ENCODE data around the gene HOXC6.
A peak's percentile ranks its signal among the peaks of the same experiment; 100 is the strongest.

The HOXC6 gene

DNA sequence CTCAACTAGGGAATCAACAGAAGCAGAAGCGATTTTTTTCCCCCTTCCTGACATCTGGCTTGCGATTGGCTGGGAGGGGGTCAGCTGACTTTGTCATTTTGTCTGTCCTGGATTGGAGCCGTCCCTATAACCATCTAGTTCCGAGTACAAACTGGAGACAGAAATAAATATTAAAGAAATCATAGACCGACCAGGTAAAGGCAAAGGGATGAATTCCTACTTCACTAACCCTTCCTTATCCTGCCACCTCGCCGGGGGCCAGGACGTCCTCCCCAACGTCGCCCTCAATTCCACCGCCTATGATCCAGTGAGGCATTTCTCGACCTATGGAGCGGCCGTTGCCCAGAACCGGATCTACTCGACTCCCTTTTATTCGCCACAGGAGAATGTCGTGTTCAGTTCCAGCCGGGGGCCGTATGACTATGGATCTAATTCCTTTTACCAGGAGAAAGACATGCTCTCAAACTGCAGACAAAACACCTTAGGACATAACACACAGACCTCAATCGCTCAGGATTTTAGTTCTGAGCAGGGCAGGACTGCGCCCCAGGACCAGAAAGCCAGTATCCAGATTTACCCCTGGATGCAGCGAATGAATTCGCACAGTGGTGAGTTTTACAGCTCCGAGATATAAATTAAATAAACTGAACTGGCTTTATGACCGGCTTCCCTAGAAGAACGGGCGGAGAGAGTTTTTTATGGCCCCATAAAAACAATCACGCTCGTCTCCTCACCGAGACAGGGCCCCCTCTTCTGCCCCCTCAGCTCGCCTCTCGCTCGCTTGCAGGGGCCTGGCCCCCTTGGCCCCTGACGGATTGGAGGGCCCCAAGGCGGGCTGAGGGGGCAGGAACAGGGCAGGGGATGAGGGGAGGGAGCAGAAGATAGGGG lies at the start of gene HOXC6:
Gene HOXC6, plus strand, starts transcription at position 127 of the 888 bp plus-strand sequence. Its CDS starts 82 bp downstream, at position 209.
- no peak for DNase-seq

DNA sequence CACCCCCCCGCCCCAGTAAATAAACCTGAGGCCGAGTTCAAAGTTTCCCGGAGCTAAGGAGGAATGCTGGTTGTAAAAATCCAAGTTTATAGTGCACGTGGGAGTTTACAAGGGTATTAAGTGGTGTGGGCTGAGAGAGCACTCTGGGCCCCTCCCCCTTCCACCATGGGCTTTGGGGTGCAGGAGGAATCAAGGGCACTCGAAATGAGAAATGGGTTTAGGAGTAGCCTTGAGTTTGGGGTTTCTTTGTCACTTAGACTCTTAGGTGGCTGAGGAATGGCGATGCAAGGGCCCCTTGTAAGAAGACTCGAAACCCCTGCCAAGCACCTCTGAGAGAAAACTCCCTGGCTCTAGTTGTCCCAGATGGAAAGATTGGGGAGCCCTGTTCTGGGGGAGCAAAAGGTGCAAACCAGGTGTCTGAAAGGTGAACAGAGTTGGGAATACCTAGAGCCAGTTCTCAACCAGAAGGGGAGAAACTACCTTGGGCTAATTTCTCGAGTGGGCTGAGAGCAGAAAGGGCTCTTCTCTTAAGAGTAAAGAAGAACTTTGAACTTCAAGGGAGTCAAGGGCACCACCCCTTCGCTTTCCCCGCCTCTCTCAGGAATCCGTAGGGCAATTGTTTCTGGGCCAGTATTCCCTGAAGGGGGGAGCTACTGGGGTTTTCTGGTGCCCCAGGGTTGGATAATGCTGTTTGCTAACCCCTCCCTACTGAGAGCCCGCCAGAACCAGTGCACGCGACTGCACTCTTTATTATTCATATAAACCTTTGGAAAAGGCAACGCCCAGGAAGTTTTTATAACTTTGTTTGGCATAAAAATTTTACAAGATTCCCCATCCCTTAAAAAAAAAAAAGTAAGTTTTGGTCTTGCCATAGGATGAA lies 49.5 kb upstream of the HOXC6 start:
- no peak for DNase-seq

DNA sequence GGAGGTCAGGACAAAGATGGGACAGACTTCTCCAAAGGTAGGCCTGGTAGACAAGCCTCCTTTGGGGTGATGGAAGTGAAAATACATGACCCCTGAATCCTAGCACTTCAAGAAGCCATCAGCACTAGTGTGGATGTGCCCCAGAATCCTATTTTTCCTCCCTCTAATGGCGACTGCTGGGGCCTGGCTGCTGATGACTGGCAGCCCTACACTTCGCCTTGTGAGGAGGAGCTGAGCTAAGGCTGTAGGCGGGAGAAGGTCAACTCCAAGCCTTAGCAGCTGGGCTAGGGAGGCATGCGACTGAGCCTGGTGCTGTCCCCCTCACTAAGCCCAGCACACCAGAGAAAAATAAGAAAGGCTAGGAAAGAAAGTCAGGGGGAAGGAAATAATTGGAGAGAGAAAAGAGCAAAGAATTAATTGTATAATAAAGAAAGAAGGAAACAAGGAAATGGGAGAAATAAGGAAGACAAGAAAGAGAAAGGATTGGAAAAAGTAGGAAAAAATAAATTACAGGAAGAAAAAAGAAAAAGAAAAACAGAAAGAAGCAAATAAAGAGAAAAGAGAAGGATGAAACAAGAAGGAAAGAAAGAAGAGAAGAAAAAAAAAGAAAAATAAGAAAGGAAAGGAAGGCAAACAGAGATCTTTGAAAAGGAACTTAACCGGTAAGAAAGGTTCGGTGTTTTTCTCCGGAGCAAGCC lies 48.0 kb upstream of the HOXC6 start:
- DNase-seq: no peak

DNA sequence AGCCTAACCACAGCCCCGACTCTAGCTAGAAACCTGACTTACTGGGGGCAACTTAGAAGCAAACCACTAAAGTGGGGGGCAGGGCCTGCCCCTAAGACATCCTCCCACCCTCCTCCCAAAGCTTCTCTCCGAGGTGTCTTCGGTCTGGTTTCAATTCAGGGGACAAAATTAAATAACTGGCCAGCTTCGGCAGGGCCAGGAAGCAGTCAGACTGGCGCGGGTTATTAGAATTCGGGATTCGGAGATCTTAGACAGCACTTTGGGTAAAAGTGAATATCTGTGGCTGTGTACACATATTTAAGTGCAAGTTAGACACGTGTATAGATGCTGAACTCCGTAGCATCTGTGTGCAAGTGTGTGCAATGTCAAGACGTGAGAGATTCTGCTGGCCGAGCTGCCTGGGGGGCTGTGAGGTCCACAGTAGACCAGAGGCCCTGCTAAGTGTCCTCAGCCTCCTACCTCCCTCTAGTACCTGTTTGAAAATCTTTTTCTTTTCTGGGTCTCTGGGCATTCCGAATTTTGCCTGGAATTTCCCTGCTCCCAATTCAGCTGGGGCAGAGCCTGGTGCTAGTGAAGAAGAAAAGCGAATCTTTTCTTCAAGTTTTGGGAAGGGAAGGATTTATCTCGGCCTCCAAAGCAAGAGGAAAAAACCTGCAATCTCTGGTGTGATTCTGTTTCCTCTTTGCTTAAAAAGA lies 47.3 kb upstream of the HOXC6 start:
- no peak for DNase-seq

DNA sequence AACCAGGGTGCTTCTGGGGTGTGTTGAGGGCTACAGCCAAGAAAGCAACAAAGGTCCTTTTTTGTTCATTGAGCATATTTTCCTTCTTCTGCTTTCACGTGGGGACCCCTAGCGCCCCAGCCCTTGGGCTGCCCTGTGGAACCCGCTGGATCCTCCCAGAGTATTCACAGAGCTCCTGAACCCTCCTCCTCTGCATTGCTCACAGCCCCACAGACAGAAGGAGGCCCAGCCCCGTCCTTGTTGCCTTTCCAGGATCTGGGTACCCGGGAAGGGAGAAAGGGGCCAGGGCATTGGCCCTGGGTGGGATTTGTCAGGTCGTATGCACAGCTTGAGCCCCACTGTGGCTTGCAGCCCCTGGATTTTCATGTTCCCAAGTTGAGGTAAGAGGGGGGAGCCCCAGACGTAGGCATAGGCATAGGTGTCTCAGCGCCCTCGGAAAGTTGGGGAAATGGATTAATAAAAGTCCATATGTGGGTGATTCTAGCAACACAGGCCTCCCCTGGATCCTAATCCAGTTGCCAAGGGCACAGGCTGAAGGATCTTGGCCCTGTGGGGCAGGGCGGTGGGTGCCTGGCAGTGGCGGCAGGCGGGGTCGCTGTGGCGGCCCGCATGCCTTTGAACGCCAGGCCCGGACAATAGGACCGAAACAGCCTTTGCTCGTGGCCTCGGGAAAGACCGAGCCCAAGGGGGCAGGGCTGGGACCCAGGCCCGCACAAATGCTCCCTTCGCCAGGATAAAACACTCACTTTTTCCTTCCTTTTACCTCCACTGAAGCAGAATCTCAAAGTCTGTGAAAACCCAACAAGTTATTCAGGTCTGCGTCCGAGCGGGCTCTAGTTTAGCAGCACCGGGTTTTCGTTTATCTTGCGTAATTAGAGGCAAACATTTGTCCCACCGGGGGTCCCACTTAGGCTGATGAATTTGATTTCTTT lies 46.3 kb upstream of the HOXC6 start:
- DNase-seq: no peak

DNA sequence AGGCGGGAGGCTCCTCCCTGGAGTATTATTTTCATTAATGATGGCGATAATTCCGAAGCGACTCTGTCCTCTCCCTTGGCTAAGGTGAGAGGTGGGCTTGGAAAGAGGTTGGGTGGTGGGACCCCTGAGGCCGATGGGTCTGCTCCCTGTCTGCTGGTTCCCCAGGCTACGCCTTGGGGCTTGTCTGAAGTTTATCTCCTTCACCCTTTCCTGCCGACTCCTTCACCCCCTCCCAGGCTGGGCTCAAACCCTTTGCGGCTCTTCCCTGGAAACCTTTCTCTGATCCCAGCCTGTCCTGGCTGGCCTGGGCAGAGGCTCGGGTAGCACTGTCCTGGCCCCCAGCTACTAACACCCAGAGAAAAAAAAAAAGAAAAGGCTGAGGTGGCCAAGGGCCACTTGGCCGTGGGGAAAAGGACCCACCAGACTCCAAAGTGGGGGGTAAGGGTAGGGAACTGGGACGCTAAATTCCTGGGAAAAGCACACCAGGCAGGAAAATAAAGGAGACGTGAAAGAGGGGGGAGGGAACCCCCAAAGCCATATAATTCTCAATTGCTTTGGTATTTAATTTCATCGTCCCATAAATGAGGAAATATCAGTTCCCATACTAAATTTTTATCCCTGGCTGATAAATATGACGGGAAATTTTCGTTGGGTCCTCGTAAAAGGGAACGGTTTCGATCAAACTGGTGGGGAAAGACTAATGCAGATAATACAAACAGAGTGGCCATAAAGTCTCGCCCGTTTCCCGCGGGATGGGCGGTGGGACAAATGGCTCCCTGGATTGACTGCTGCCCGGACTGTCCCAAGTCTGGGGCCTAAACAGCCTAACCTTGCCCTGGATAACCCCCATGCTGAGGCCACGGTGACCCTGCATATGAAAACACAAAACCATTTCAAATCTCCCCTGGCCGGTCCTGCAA lies 45.3 kb upstream of the HOXC6 start:
- no peak for DNase-seq

DNA sequence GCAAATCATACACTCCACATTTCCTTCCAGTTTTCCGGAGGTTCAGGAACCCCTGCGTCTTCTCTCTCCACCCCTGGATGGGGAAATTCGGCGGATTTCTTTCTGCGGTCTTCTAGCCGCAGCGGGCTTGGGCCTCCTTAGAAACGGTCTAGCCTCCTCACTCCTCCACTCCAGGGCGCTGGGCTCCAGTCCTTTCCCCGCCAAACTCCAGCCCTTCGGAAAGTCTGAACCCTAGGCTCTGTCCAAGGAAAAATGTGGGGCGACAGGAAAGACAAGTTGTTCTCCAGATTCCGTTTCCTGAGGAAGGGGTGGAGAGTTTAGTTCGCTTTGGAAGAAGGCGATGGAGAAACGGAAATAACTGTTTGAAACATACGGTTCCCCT lies 44.7 kb upstream of the HOXC6 start:
- DNase-seq: no peak

DNA sequence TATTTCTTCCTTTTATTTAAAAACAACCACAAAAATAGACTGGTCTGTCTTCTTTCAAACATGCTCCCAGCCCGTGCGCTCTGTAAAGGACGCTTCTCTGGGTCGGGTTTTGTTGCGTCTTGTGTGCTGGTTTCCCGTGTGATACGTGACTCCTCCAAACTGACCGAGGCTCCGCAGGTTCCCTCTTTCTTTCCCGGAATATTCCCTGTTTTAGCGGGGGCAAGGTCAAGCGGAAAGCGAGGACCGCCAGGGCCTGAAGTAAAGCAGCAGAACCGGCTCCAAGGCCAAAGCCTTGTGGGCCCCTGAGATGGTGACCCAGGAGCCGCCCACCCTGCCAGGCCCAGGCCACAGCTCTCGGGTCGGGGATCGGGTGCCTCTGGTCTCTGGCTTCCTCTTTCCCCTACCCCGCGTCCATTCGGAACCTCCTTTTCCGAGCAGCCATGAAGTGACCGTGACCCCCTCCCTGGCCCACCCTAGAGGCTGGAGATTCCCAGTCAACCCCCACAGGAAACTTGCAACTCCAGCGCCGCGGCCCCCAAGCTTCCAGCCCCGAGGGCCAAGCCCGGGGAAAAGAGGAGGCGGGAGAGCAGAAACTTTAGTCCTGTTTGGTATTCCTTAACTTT lies 44.2 kb upstream of the HOXC6 start:
- no peak for DNase-seq

DNA sequence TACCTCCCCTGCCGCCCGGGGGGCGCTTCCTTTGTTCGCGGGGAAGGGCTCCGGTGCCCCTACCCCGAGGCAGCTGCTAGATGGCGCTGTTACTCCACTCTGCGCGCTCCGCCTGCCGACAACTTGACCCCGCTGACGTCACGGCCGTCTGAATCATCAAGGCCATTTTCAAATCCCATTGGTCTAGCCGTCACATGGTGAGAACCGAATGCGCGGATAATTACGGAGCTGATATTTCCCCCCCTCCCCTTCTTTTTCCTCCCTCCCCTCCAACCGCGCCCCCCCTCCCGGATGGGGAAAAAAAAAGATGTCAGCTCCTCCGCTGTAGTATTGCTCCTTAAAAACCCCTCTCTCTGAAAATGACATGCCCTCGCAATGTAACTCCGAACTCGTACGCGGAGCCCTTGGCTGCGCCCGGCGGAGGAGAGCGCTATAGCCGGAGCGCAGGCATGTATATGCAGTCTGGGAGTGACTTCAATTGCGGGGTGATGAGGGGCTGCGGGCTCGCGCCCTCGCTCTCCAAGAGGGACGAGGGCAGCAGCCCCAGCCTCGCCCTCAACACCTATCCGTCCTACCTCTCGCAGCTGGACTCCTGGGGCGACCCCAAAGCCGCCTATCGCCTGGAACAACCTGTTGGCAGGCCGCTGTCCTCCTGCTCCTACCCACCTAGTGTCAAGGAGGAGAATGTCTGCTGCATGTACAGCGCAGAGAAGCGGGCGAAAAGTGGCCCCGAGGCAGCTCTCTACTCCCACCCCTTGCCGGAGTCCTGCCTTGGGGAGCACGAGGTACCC lies 43.1 kb upstream of the HOXC6 start, which contains the start of gene HOXC10:
Gene HOXC10, plus strand, starts transcription at position 246 of the 791 bp plus-strand sequence. Its CDS starts 114 bp downstream, at position 360.
- DNase-seq: peak; percentile 10

DNA sequence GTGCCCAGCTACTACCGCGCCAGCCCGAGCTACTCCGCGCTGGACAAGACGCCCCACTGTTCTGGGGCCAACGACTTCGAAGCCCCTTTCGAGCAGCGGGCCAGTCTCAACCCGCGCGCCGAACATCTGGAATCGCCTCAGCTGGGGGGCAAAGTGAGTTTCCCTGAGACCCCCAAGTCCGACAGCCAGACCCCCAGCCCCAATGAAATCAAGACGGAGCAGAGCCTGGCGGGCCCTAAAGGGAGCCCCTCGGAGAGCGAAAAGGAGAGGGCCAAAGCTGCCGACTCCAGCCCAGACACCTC lies 42.6 kb upstream of the HOXC6 start:
- no peak for DNase-seq

DNA sequence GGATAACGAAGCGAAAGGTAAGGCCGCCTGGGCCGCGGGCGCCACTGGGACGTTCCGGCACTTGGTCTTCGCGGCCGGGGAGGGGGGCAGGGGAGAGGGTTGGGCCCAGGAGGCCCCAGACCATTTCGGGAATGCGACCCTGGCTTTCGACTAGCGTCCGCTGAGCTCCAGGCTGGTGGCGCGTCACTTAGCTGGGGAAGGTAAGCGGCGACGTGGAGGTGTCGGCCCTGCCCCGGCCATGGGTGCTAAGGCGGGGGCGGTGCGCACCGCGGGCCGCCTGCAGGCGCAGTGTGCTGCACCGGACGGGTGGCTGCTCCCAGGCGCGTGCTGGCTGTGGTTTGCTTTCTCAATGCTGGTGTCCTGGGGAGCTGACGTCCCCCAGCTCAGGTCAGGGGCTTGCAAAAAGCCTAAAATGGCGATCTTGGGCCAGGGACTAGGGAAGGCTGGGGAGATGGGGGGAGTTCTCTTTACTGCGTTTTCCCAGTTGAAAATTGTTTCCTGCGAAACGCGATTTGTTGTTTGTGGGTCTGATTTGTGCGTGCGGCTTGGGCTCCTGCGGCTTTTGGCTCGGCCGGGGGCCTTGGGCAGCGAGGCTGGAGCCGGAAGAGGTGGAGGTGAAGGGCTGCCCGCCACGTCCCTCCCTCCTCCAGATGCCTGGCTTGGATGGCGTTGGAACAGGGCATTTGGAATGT lies 42.1 kb upstream of the HOXC6 start:
- no peak for DNase-seq

DNA sequence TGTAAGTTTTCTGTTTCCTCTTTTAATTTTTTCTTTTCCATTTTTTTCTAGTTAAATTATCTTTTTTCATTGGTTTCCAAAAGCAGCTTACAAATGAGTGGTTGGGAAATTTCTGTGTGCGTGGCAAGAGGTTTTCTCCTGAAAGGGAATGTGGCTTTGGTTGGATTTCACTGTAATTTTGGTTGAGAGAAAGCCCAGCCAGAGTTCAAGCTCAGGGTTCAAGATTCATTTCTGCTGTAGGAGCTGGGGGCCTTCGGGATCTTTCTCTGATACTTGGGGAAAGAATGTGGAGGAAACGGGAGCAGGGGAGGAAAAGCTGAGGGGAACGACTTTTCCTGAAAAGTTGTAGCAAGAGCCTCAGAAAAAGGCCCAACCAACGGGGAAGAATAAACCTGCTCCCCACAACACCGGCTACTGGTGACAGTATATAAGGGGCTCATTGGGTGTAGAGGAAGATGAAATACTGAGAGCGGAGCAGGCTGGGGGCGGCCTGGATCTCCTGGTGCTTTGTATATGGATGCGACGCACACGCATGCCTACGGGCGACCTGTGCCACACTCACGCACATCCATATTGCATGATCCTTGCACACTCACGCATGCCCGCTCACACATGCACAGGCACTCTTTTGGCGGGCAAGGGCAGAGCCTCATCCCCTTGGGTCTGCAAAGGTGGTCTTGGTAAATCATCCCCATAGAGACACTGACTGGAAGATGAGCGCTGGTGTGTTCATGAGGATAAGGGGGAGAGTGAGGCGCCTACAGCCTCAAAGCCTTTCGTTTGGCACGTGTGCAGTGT lies 41.4 kb upstream of the HOXC6 start:
- DNase-seq: no peak

DNA sequence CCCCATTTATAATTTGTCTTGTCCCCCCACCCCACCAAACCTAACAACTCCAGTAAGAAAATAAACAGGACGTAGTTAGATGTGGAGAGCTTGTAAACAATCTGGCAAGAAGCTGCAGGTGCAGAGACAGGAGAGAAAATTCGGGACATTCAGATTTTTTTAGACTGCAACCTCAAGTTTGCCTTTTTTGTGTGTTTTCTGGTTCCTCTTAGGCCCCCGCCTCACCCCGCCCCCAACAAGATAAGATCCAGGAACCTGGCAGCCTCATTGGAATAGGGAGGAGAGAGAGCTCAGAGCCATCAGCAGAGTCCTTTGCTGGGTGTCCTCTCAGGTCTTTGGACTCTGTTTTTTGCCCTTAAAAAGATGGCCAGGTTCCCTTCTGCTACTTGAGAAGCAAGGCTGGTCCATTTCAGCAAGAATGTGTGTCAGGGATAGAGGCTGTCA lies 40.4 kb upstream of the HOXC6 start:
- DNase-seq: no peak

DNA sequence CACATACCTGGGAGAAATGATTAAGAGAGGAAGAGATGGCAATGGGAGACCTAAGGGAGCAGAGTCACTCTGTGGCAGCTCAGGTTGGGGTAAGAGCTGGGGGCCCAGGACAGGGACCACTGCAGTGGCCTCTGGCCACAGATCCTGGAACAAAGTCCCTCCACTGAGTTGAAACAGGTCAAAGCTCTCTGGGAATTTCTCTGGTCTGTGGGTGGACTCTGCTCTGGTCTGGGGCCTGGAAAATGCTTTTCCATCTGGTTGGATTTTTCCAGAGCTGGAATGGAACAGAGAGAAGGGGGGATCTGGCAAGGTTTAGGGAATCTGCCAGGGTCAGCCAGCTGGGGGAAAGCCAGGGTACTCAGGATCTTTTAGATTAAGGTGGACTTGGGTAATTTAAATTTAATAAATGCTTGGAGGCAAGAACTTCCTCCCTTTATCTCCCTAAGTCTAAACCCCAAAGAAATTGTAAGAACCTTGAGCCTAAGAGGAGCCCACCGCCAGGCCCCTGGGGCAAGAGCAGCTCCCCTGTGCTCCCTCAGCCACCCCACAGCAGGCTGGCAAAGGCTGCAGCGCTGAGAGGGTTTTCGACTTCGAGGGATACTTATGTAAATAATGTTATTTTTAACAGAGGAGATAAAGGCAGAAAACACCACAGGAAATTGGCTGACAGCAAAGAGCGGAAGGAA lies 39.6 kb upstream of the HOXC6 start:
- no peak for DNase-seq

DNA sequence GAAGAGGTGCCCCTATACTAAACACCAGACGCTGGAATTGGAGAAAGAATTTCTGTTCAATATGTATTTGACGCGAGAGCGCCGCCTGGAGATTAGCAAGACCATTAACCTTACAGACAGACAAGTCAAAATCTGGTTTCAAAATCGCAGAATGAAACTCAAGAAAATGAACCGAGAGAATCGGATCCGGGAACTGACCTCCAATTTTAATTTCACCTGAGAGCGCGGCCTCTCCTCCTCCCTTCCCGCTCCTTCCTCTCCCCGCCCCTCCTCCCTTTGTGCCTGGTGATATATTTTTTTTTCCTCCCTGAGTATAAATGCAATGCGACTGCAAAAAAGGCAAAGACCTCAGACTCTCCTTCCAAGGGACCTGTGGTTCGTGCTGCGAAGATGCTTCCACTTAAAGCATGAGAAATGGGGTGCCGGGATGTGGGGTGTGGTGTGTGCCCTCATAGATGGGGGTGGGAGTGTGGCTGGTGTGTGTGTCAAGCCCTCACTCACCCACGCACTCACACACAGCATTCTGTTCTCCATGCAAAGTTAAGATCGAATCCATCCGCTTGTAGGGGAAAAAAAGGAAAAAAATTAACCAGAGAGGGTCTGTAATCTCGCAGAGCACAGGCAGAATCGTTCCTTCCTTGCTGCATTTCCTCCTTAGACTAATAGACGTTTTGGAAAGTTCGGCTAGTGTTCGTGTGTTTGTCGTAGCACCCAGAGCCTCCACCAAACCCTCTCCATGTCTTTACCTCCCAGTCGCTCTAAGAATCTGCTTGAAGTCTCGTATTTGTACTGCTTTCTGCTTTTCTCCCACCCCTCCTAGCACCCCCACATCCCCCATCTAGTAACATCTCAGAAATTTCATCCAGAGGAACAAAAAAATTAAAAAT lies 38.8 kb upstream of the HOXC6 start:
- no peak for DNase-seq
